Lung (tissue), 12 donors: ENCODE measurements around the gene RRN3. TPM values are rescaled to one million over a fixed set of nuclear protein-coding genes. Genes with fewer than 3 reads are reported as not detected.

Experiments used
- ATAC-seq: fragments of 200-7000 bp; cut with Tn5 transposase; one replicate; pipeline ENCODE4 v1.9.1; 2020; ENCODE audit warnings: moderate number of reproducible peaks; ENCODE audit not compliant: insufficient read depth, low FRiP score
- DNase-seq, 3 donors: peaks; one replicate each; pipeline ENCODE4 v3.0.0-alpha.2; 2013 to 2017
- H3K27ac ChIP-seq, 2 donors: one replicate each; pipeline ENCODE4 v1.5.1; 2013; ENCODE audit warnings: mild to moderate bottlenecking in 2 of 2, moderate library complexity in 2 of 2, control low read depth in 1 of 2, inconsistent platforms in 1 of 2, low read depth in 1 of 2, low read length in 1 of 2
- H3K27me3 ChIP-seq, 3 donors: one replicate each; pipeline ENCODE4 v1.5.1; 2013; ENCODE audit warnings: low read length in 2 of 3; ENCODE audit not compliant: control insufficient read depth in 3 of 3, insufficient read depth in 3 of 3
- H3K36me3 ChIP-seq, 4 donors: one replicate each; pipeline ENCODE4 v1.5.1; 2013; ENCODE audit warnings: low read length in 4 of 4, mild to moderate bottlenecking in 1 of 4, moderate library complexity in 1 of 4; ENCODE audit not compliant: control insufficient read depth in 4 of 4, insufficient read depth in 4 of 4
- H3K4me1 ChIP-seq, 5 donors: one replicate each; pipeline ENCODE4 v1.5.1; 2013; ENCODE audit warnings: low read length in 5 of 5, mild to moderate bottlenecking in 2 of 5, moderate library complexity in 1 of 5; ENCODE audit not compliant: control insufficient read depth in 5 of 5, insufficient read depth in 5 of 5
- H3K4me3 ChIP-seq: one replicate; pipeline ENCODE4 v1.5.1; 2013; ENCODE audit warnings: mild to moderate bottlenecking, control low read depth, moderate library complexity
- H3K9ac ChIP-seq, 2 donors: one replicate each; pipeline ENCODE4 v1.5.1; 2013; ENCODE audit warnings: low read length in 2 of 2, control low read depth in 1 of 2; ENCODE audit not compliant: insufficient read depth in 1 of 2
- H3K9me3 ChIP-seq, 4 donors: one replicate each; pipeline ENCODE4 v1.5.1; 2013; ENCODE audit warnings: low read length in 3 of 4, mild to moderate bottlenecking in 1 of 4, moderate library complexity in 1 of 4; ENCODE audit not compliant: control insufficient read depth in 4 of 4, insufficient read depth in 3 of 4
- CTCF ChIP-seq: IDR thresholded peaks from 2 replicates; pipeline ENCODE4 v1.5.1; 2012; ENCODE audit warnings: mild to moderate bottlenecking; ENCODE audit errors: control extremely low read depth, extremely low read depth
- WGBS, 2 donors: extraction: QIAGEN DNeasy Blood & Tissue Kit; methylation state at CpG; one replicate each; pipeline ENCODE4 v1.1.7; 2013; 5-methylcytosine and 5-hydroxymethylcytosine counted together
- polyA plus RNA-seq, 2 donors: library from polyadenylated mRNA; stranded (reverse); fragments of 200-250 nt; gene quantifications; one replicate each; pipeline ENCODE4 v1.2.1, GENCODE V29; 2013
- total RNA-seq, 2 donors: library from RNA; depleted of rRNA in 1 of 2; stranded (reverse); fragments of >200 nt in 1 of 2; gene quantifications; one replicate each; pipeline ENCODE4 v1.2.1, GENCODE V29; 2014 to 2021
- donor health status: control.
- donor health status: control.
- donor health status: Bipolar disorder and iron deficiency.
- donor health status: healthy.
- donor health status: DM: yes; HTN: yes; CAD: no.

RRN3 gene
- total and polyA plus RNA-seq, 4 donors = 11.1 to 43.1 (median 19.3) TPM

DNA sequence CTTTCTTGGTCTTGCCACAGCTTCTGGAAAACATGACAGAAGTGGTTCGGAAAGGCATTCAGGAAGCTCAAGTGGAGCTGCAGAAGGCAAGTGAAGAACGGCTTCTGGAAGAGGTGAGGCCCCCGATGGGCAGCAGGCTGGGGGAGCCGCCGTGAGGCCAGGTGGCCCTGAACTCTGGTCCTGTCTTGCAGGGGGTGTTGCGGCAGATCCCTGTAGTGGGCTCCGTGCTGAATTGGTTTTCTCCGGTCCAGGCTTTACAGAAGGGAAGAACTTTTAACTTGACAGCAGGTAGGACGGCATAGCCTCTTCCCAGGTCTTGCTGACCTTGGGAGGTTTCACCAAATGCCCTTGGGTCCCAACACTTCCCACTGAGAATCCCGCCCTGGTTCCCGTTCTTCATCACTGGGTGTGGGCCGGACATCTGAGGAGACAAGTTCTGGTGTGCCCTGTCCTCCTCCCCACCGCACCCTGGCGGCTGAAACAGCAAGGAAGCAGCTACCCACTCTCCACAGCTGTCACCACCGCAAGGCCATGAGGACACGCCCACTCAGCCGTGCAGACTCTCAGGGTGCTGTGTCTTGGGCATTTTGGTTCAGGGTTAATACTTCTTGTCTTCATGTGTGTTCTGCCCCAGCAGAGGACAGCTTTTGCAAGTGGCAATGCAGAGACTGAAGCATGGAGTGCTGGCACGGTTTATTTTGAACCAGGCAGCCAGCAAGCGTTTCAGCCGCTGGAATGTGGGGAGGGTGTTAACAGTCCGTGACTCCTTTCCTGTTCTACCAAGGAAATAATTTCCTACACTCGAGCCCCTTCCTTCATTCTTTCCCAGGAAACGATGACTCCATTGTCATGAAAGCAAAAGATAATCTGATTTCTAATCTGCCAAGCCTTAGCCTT, 59.6 kb downstream of the RRN3 start:
- peak overlapping the region in 1 of 2 donors; percentile 82 for H3K27ac ChIP-seq
- no peak overlapping the region for H3K9ac ChIP-seq
- no peaks in the 10 kb centered on the region for H3K27me3 ChIP-seq
- no peak for DNase-seq
- H3K9me3 ChIP-seq = no peaks in the 10 kb centered on the region
- peaks cover 16 to 66% (median 42%) of the 10 kb centered on the region in 4 donors for H3K36me3 ChIP-seq
- no peak overlapping the region for H3K4me3 ChIP-seq
- WGBS, 2 donors = 72 to 81% methylated on average over 21 to 23 of the region's 23 CpGs
- ATAC-seq = no peak
- TF ChIP-seq CTCF = no peak
- H3K4me1 ChIP-seq = no peaks in the 10 kb centered on the region

DNA sequence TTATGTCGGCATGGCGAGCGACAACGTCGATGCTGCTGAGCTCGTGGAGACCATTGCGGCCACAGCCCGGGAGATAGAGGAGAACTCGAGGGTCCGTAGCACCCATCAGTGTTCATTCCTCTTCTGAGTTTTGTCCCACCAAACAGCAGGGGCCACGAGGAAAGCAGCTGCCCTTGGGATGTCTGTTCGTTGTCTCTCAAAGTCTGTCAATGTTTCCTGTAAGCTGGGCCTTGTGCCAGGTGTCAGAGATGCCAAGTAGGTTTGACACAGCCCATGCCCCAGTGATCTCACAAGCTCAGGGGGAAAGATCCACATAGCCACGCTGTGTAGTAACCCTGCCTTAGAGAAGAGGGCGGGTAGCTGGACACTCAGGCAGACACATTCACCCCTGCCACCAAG, 60.8 kb downstream of the RRN3 start:
- no peak for TF ChIP-seq CTCF
- Histone ChIP-seq H3K36me3 (peaks cover 11 to 62% (median 40%) of the 10 kb centered on the region in 4 donors), H3K4me1 (no peaks in the 10 kb centered on the region), H3K27me3 (no peaks in the 10 kb centered on the region), H3K4me3 (no peak overlapping the region), H3K9me3 (no peaks in the 10 kb centered on the region), H3K9ac (no peak overlapping the region), H3K27ac (peak overlapping the region; percentile 6 to 47)
- 81 to 89% methylated on average over 14 of the region's 14 CpGs for WGBS, 2 donors
- ATAC-seq (no peak), DNase-seq (no peak)

DNA sequence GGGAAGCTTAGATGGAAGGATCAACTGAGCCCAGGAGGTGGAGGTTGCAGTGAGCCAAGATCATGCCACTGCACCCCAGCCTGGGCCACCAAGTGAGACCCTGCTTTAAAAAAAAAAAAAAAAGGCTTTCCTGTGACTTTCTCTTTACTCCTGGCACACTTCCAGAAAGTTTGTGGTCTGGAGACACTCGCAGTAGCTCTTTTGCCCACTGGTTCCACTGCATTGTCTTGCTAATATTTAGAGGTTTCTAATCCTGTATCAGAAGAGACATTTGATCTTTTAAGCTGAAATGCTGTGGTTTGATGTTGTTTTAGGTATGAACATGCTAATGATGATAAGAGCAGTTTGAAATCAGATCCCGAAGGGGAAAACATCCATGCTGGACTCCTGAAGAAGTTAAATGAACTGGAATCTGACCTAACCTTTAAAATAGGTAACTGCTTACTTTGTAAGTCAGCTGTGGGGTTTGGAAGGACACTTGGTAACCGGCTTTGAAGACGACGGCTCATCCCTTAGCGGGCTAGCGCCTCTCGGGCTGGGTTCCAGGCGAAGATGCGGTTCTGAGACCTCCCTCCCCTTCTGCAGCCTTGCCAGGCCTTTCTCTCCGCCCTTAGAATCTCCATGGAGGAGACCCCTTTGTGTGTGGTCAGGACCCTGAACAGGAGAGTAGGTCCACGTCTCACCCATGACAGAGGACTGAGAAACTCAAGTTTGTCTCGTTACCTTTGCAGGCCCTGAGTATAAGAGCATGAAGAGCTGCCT, 61.3 kb downstream of the RRN3 start:
- H3K9ac ChIP-seq = no peak overlapping the region
- H3K36me3 ChIP-seq = peaks cover 11 to 64% (median 40%) of the 10 kb centered on the region in 4 donors
- DNase-seq (peak in 2 of 3 donors; percentile 26 to 45), ATAC-seq (no peak)
- no peak for TF ChIP-seq CTCF
- no peaks in the 10 kb centered on the region for H3K27me3 ChIP-seq
- peak overlapping the region in 1 of 2 donors; percentile 1 for H3K27ac ChIP-seq
- H3K9me3 ChIP-seq = no peaks in the 10 kb centered on the region
- H3K4me1 ChIP-seq = no peaks in the 10 kb centered on the region
- 81 to 89% methylated on average over 13 of the region's 13 CpGs for WGBS, 2 donors
- H3K4me3 ChIP-seq = no peak overlapping the region
